ENCODE results near the gene THAP7. TPM values are rescaled to one million over a fixed set of nuclear protein-coding genes. Genes with fewer than 3 reads are reported as not detected.

Gene THAP7
- total and polyA plus RNA-seq, 2 of the 13 experiments (the other 11 are each of a cell fraction or from before 2014, with no cell fraction given), result 13.0 to 25.5 TPM

- TF ChIP-seq TMF1 (CRISPR knock-in tag; IDR thresholded peaks at IDR 0.05; ENCODE audit: low read depth) (no peak), STAT6 (CRISPR knock-in tag; IDR thresholded peaks at IDR 0.05; ENCODE audit: borderline replicate concordance) (no peak), ZNF678 (CRISPR knock-in tag; IDR thresholded peaks at IDR 0.05) (no peak), SATB2 (CRISPR knock-in tag; IDR thresholded peaks at IDR 0.05) (0 out of 2 replicates have a peak, but pooled peaks have one; percentile 78), ZMYM4 (CRISPR knock-in tag; IDR thresholded peaks at IDR 0.05) (peak; percentile 66; the same call in 1 of the 2 replicates), ZNF354B (CRISPR knock-in tag; IDR thresholded peaks at IDR 0.05) (no peak), PCBP1 (IDR thresholded peaks at IDR 0.05; ENCODE audit: borderline replicate concordance, low read depth, low read length) (no peak), HOXA5 (CRISPR knock-in tag; IDR thresholded peaks at IDR 0.05) (peak; percentile 84), CENPBD1 (CRISPR knock-in tag; IDR thresholded peaks at IDR 0.05; ENCODE audit: borderline replicate concordance, low read depth) (no peak), ZNF431 (CRISPR knock-in tag; IDR thresholded peaks at IDR 0.05; ENCODE audit: borderline replicate concordance, low read depth) (0 out of 2 replicates have a peak, but pooled peaks have one; percentile 61), SIX4 (CRISPR knock-in tag; IDR thresholded peaks at IDR 0.05) (peak; percentile 67; the same call in 1 of the 2 replicates), ZBTB26 (CRISPR knock-in tag; IDR thresholded peaks at IDR 0.05; ENCODE audit: borderline replicate concordance) (peak; percentile 88; the same call in 1 of the 2 replicates), PRMT3 (CRISPR knock-in tag; IDR thresholded peaks at IDR 0.05; ENCODE audit: borderline replicate concordance, low read depth) (0 out of 2 replicates have a peak, but pooled peaks have one; percentile 41), ZFP36L2 (CRISPR knock-in tag; IDR thresholded peaks at IDR 0.05) (0 out of 2 replicates have a peak, but pooled peaks have one; percentile 83), HNRNPK (IDR thresholded peaks at IDR 0.05; ENCODE audit: low read depth, low read length, poor library complexity, severe bottlenecking) (no peak), NFKB2 (CRISPR knock-in tag; IDR thresholded peaks at IDR 0.05; ENCODE audit: borderline replicate concordance) (peak; percentile 55; the same call in 1 of the 2 replicates), FOXO1 (CRISPR knock-in tag; IDR thresholded peaks at IDR 0.05) (peak; percentile 52; the same call in 1 of the 2 replicates), TFE3 (CRISPR knock-in tag; IDR thresholded peaks at IDR 0.05) (peak; percentile 88), SMYD3 (CRISPR knock-in tag; IDR thresholded peaks at IDR 0.05) (no peak), DPF2 (CRISPR knock-in tag; IDR thresholded peaks at IDR 0.05; ENCODE audit: borderline replicate concordance, low read depth) (no peak), SALL1 (CRISPR knock-in tag; IDR thresholded peaks at IDR 0.05) (peak; percentile 87), ZBTB34 (CRISPR knock-in tag; IDR thresholded peaks at IDR 0.05) (no peak)
Observed at GRCh38 chr22:21009638-21010425, 7.9 kb upstream of the THAP7 start (continued).
